DND-41 (cell line): Measurements from ENCODE around the gene TMEFF2.

Experiments
- CTCF ChIP-seq: IDR thresholded peaks from 2 replicates; pipeline ENCODE4 v1.5.1; 2012; ENCODE audit warnings: borderline replicate concordance, low read length, moderate library complexity, mild to moderate bottlenecking; ENCODE audit not compliant: poor library complexity, severe bottlenecking; ENCODE audit errors: extremely low read depth
- EZH2 ChIP-seq: IDR thresholded peaks from 3 replicates; pipeline ENCODE4 v1.6.1; 2012; ENCODE audit warnings: borderline replicate concordance, low read depth, mild to moderate bottlenecking, moderate library complexity, low read length, inconsistent platforms; ENCODE audit not compliant: severe bottlenecking

- TF ChIP-seq CTCF (no peak), EZH2 (no peak)
Measured at GRCh38 chr2:192053921-192054320, 140.8 kb downstream of the TMEFF2 start.
